Fibroblast of the aortic adventitia (primary cell): ENCODE measurements around the gene FBXO10. TPM values are rescaled to one million over a fixed set of nuclear protein-coding genes. Genes with fewer than 3 reads are reported as not detected.

ENCODE experiments used
- DNase-seq: peaks from one replicate; pipeline ENCODE4 v3.0.0-alpha.2; 2010; ENCODE audit warnings: low read depth
- H3K4me3 ChIP-seq: 2 replicates; pipeline ENCODE4 v1.5.1; 2011; ENCODE audit warnings: low read depth, mild to moderate bottlenecking, control low read depth, low read length, moderate library complexity
- CTCF ChIP-seq: IDR thresholded peaks from 2 replicates; pipeline ENCODE4 v1.5.1; 2011; ENCODE audit warnings: mild to moderate bottlenecking, low read length, control low read depth, inconsistent platforms; ENCODE audit not compliant: insufficient read depth
- total RNA-seq: library from RNA; depleted of rRNA; stranded (reverse); fragments of >200 nt; gene quantifications from 2 replicates; pipeline ENCODE4 v1.2.3, GENCODE V29; 2012; ENCODE audit warnings: low replicate concordance

FBXO10 gene
- total RNA-seq, 1 donor, result 7.6 TPM

GRCh38 chr9:37509536-37509935, 66.6 kb downstream of the FBXO10 start:
- DNase-seq, result no peak
- no peak for TF ChIP-seq CTCF
- no peak overlapping the region for H3K4me3 ChIP-seq

GRCh38 chr9:37508834-37509206, 67.4 kb downstream of the FBXO10 start:
- H3K4me3 ChIP-seq, result no peak overlapping the region
- no peak for DNase-seq
- TF ChIP-seq CTCF, result no peak

GRCh38 chr9:37508135-37508833, 67.9 kb downstream of the FBXO10 start:
- no peak for DNase-seq
- H3K4me3 ChIP-seq, result no peak overlapping the region
- no peak for TF ChIP-seq CTCF

GRCh38 chr9:37507566-37508134, 68.5 kb downstream of the FBXO10 start:
- DNase-seq, result no peak
- no peak for TF ChIP-seq CTCF

GRCh38 chr9:37504605-37505004, 71.6 kb downstream of the FBXO10 start:
- no peak for TF ChIP-seq CTCF

More at GRCh38 chr9:37507566-37508134, 68.5 kb downstream of the FBXO10 start:
- no peak overlapping the region for H3K4me3 ChIP-seq

GRCh38 chr9:37503736-37504135, 72.4 kb downstream of the FBXO10 start:
- no peak overlapping the region for H3K4me3 ChIP-seq
- DNase-seq, result no peak
- TF ChIP-seq CTCF, result no peak

More at GRCh38 chr9:37504605-37505004, 71.6 kb downstream of the FBXO10 start:
- DNase-seq, result no peak
- no peak overlapping the region for H3K4me3 ChIP-seq
